Measurements from ENCODE around the gene CBLB. TPM values are rescaled to one million over a fixed set of nuclear protein-coding genes. Genes with fewer than 3 reads are reported as not detected.
A peak's percentile ranks its signal among the peaks of the same experiment; 100 is the strongest.

The CBLB gene
- total and polyA plus RNA-seq, 2 experiments from 2014 or later, result 20.5 to 47.7 TPM

GRCh38 chr3:105823149-105823867 is 45.5 kb downstream of the CBLB start:
- Mint-ChIP-seq H3K4me3 (no peak overlapping the region), H3K27me3 (ENCODE audit: insufficient read depth, low read depth, poor library complexity) (peaks cover 3% of the 10 kb centered on the region), H3K4me1 (peaks cover 20% of the 10 kb centered on the region; the same call in 2 of the 3 replicates), H3K36me3 (ENCODE audit: low read depth) (peaks cover 13% of the 10 kb centered on the region; the same call in 2 of the 3 replicates), H3K27ac (no peak overlapping the region), H3K9me3 (no peaks in the 10 kb centered on the region)
- H4K20me1 ChIP-seq (replicated peaks; ENCODE audit: insufficient read depth), result no peaks in the 10 kb centered on the region
- no peaks in the 10 kb centered on the region for H3K36me3 ChIP-seq (ENCODE audit: insufficient read depth)
- no peaks in the 10 kb centered on the region for H3K4me1 ChIP-seq (ENCODE audit: insufficient read depth)
- no peak overlapping the region for H3K27ac ChIP-seq (ENCODE audit: low read depth)
- no peak overlapping the region for H3K4me2 ChIP-seq
- no peak for TF ChIP-seq ZNF331 (CRISPR knock-in tag; IDR thresholded peaks at IDR 0.05; ENCODE audit: low read depth)
- TF ChIP-seq STAT1 (IDR thresholded peaks at IDR 0.05; ENCODE audit: unreplicated experiment), result no peak
- no peak for TF ChIP-seq NANOG (IDR thresholded peaks at IDR 0.05; ENCODE audit: borderline replicate concordance)
- TF ChIP-seq ZNF114 (CRISPR knock-in tag; IDR thresholded peaks at IDR 0.05), result no peak
- TF ChIP-seq CREB1 (CRISPR knock-in tag; IDR thresholded peaks at IDR 0.05; ENCODE audit: low read depth), result no peak
- TF ChIP-seq POLR2AphosphoS5 (IDR thresholded peaks at IDR 0.05; ENCODE audit: low read depth), result no peak
- TF ChIP-seq CTCF (conservative IDR thresholded peaks at IDR 0.05; ENCODE audit: low read depth in 2 of 2), result no peak
- TF ChIP-seq JUNB (IDR thresholded peaks at IDR 0.05; ENCODE audit: unreplicated experiment), result no peak
- H3K79me2 ChIP-seq (replicated peaks; ENCODE audit: insufficient read depth), result peaks cover 4% of the 10 kb centered on the region; the same call in 1 of the 2 replicates
- H3K9me2 ChIP-seq (ENCODE audit: insufficient read depth), result no peaks in the 10 kb centered on the region
- H2AFZ ChIP-seq, result no peak overlapping the region
- DNase-seq (ENCODE audit: low spot score) (no peak), ATAC-seq (no peak)
- H3K27me3 ChIP-seq (ENCODE audit: insufficient read depth), result no peaks in the 10 kb centered on the region
- H3F3A ChIP-seq (replicated peaks; ENCODE audit: low read depth), result no peaks in the 10 kb centered on the region
- H3K4me3 ChIP-seq, result no peak overlapping the region

- Mint-ChIP-seq H3K4me1 (peaks cover 17% of the 10 kb centered on the region; the same call in 2 of the 3 replicates), H3K27me3 (ENCODE audit: insufficient read depth, low read depth, poor library complexity) (no peaks in the 10 kb centered on the region), H3K36me3 (ENCODE audit: low read depth) (peaks cover 13% of the 10 kb centered on the region; the same call in 2 of the 3 replicates), H3K9me3 (no peaks in the 10 kb centered on the region), H3K4me3 (no peak overlapping the region), H3K27ac (peak overlapping the region; percentile 6; the same call in 1 of the 2 replicates)
- Histone ChIP-seq H3K27ac (ENCODE audit: low read depth) (no peak overlapping the region), H3K79me2 (replicated peaks; ENCODE audit: insufficient read depth) (peaks cover 4% of the 10 kb centered on the region; the same call in 1 of the 2 replicates), H3K36me3 (ENCODE audit: insufficient read depth) (no peaks in the 10 kb centered on the region), H3F3A (replicated peaks; ENCODE audit: low read depth) (no peaks in the 10 kb centered on the region), H4K20me1 (replicated peaks; ENCODE audit: insufficient read depth) (no peaks in the 10 kb centered on the region), H3K4me3 (no peak overlapping the region), H3K4me2 (no peak overlapping the region), H2AFZ (no peak overlapping the region), H3K4me1 (ENCODE audit: insufficient read depth) (no peaks in the 10 kb centered on the region), H3K27me3 (ENCODE audit: insufficient read depth) (no peaks in the 10 kb centered on the region), H3K9me2 (ENCODE audit: insufficient read depth) (no peaks in the 10 kb centered on the region)
- ATAC-seq, result no peak
- DNase-seq (ENCODE audit: low spot score), result no peak
- TF ChIP-seq ETS1 (IDR thresholded peaks at IDR 0.05), result no peak
- TF ChIP-seq POLR2AphosphoS5 (IDR thresholded peaks at IDR 0.05; ENCODE audit: low read depth), result no peak
- no peak for TF ChIP-seq STAT1 (IDR thresholded peaks at IDR 0.05; ENCODE audit: unreplicated experiment)
- no peak for TF ChIP-seq EZH2 (IDR thresholded peaks at IDR 0.05; ENCODE audit: low read depth, unreplicated experiment)
- no peak for TF ChIP-seq CTCF (conservative IDR thresholded peaks at IDR 0.05; ENCODE audit: low read depth in 2 of 2)
- TF ChIP-seq NANOG (IDR thresholded peaks at IDR 0.05; ENCODE audit: borderline replicate concordance), result no peak
- no peak for TF ChIP-seq ZNF331 (CRISPR knock-in tag; IDR thresholded peaks at IDR 0.05; ENCODE audit: low read depth)
Measured at GRCh38 chr3:105822171-105823123, 46.4 kb downstream of the CBLB start.

Measured in GM23338 (cell line).